ENCODE data around the gene PTTG1IP.

DNA sequence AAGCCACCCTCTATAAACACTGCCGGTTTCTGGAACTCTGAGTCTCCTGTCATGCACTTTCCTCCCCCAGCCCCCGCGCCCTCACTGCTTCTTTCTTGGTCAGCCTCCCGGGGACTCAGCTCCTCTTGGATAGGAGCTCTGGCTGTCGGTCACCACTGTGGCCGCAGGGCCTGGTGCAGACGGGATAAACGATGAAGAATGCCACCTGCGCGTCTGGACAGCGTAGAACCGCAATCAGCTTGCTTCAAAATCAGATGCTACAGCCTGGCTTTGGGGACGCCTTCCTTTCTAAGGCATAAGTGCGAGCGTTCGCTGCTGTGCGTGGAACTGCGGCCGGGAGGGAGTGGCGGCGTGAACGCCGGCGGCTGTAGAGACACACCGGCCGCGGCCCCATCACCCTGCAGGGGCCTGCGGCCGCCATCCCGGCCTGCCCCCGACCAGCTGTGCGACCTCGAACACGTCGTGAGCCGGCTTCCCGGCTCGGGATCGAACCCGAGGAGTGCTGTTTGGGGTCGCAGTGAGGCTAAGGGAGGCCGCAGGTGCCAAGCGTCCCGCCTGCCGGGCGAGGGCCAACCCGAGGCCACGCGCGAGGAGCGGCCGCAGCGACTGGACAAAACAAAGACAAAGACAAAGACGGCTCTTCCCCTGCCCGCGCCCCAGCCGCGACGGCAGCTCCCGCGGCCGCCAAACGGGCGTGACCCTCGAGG is 688 bp downstream of the PTTG1IP start:
- TF ChIP-seq, protein P1, sequence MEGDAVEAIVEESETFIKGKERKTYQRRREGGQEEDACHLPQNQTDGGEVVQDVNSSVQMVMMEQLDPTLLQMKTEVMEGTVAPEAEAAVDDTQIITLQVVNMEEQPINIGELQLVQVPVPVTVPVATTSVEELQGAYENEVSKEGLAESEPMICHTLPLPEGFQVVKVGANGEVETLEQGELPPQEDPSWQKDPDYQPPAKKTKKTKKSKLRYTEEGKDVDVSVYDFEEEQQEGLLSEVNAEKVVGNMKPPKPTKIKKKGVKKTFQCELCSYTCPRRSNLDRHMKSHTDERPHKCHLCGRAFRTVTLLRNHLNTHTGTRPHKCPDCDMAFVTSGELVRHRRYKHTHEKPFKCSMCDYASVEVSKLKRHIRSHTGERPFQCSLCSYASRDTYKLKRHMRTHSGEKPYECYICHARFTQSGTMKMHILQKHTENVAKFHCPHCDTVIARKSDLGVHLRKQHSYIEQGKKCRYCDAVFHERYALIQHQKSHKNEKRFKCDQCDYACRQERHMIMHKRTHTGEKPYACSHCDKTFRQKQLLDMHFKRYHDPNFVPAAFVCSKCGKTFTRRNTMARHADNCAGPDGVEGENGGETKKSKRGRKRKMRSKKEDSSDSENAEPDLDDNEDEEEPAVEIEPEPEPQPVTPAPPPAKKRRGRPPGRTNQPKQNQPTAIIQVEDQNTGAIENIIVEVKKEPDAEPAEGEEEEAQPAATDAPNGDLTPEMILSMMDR (IDR thresholded peaks at IDR 0.05), result no peak
- TF ChIP-seq POLR2A (IDR thresholded peaks at IDR 0.05) (no peak), POLR2AphosphoS5 (IDR thresholded peaks at IDR 0.05) (no peak), EP300 (IDR thresholded peaks at IDR 0.05; ENCODE audit: low read depth) (no peak)

Measured in transverse colon (tissue), 4 donors.